Muscle of back (tissue), 10 donors: ENCODE data around the gene ZNF735. TPM values are rescaled to one million over a fixed set of nuclear protein-coding genes. Genes with fewer than 3 reads are reported as not detected.

Experiments used
- polyA plus RNA-seq, 10 donors: library from polyadenylated mRNA; unstranded; fragments of 120-200 nt; gene quantifications; one replicate each; pipeline ENCODE4 v1.2.1, GENCODE V29; 2013; ENCODE audit not compliant: insufficient read length in 10 of 10

The ZNF735 gene
- polyA plus RNA-seq, 10 donors, result not detected

Other genes starting within 250 kb of the ZNF735 start
- gene ZNF722, start 208.4 kb upstream of the ZNF735 start, polyA plus RNA-seq, result not detected
- under 1 TPM in 4 of 10 donors, not detected in 6; 0.08 to 0.47 (median 0.13) TPM for gene ZNF727, start 161.8 kb upstream of the ZNF735 start, polyA plus RNA-seq
- not detected for gene ZNF679, start 21.3 kb downstream of the ZNF735 start, polyA plus RNA-seq
- 1 to 10 TPM; 4.3 to 9.9 (median 7.4) TPM for gene ZNF736, start 106.8 kb downstream of the ZNF735 start, polyA plus RNA-seq